ENCODE data around the gene CAMK2N1. TPM values are rescaled to one million over a fixed set of nuclear protein-coding genes. Genes with fewer than 3 reads are reported as not detected.
"Not testable (repeated sequence)": the region's sequence is repeated elsewhere in the genome, so short reads cannot be mapped to it uniquely, and the experiment has no call there.

The CAMK2N1 gene
- total RNA-seq, 2 donors from 2014 or later: 5.3 to 5.4 TPM

DNA sequence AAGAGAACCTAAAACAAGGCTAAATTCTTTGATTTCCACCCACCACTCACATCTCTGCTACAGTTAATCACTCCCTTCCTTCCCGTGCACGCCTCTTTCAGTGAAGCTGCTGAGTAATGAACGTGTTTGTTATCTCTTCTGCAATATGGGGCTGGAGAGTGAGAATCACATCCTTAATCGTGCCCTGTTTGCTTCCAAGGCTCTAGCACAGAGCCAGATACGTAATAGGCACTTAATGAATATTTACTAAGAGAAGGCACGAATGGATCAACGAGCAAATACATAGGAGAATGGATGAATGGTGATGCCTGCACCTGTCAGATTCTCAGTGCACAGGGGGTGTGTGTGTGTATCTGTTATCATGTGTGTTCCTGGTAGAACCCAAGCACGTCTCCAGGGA, 44.3 kb upstream of the CAMK2N1 start:
- 7 to 13% methylated on average over 8 of the region's 8 CpGs for WGBS, 2 donors
- ATAC-seq (no peak), DNase-seq (no peak)
- intact Hi-C loops (cut with DNase I): no loop called here
- Histone ChIP-seq H3K4me3 (no peak overlapping the region), H3K27ac (no peak overlapping the region), H3K36me3 (replicated peaks in 1 of 2; ENCODE audit: insufficient read depth in 1 of 2, low read depth in 2 of 2) (no peaks in the 10 kb centered on the region), H3K4me1 (no peaks in the 10 kb centered on the region), H3K27me3 (no peaks in the 10 kb centered on the region), H3K9me3 (no peaks in the 10 kb centered on the region)
- no peak for TF ChIP-seq POLR2A (IDR thresholded peaks at IDR 0.05)
- no peak for TF ChIP-seq CTCF (IDR thresholded peaks at IDR 0.05)

GRCh38 chr1:20528221-20528620, 42.2 kb upstream of the CAMK2N1 start:
- ATAC-seq (no peak), DNase-seq (no peak)
- intact Hi-C loops (cut with DNase I): loop anchor here (5.0 to 10.0 kb wide), 2 partner anchors 109 to 667 kb away; no protein-coding TSS in a partner anchor
- Histone ChIP-seq H3K9me3 (no peaks in the 10 kb centered on the region), H3K27me3 (no peaks in the 10 kb centered on the region), H3K36me3 (replicated peaks in 1 of 2; ENCODE audit: insufficient read depth in 1 of 2, low read depth in 2 of 2) (no peaks in the 10 kb centered on the region), H3K27ac (no peak overlapping the region), H3K4me1 (no peaks in the 10 kb centered on the region), H3K4me3 (no peak overlapping the region)
- 30 to 36% methylated on average over 7 of the region's 7 CpGs for WGBS, 2 donors
- TF ChIP-seq CTCF (IDR thresholded peaks at IDR 0.05) (no peak), POLR2A (IDR thresholded peaks at IDR 0.05) (no peak)

- no peaks in the 10 kb centered on the region for H3K9me3 ChIP-seq
- H3K27ac ChIP-seq: no peak overlapping the region
- intact Hi-C loops (cut with DNase I): loop anchor here (5.0 to 10.0 kb wide), 2 partner anchors 111 to 669 kb away; no protein-coding TSS in a partner anchor
- 50 to 65% methylated on average over 6 of the region's 6 CpGs for WGBS, 2 donors
- no peak for DNase-seq
- ATAC-seq: no peak
- no peak overlapping the region for H3K4me3 ChIP-seq
- no peak for TF ChIP-seq POLR2A (IDR thresholded peaks at IDR 0.05)
- no peak for TF ChIP-seq CTCF (IDR thresholded peaks at IDR 0.05)
- no peaks in the 10 kb centered on the region for H3K36me3 ChIP-seq (replicated peaks in 1 of 2; ENCODE audit: insufficient read depth in 1 of 2, low read depth in 2 of 2)
- H3K4me1 ChIP-seq: peaks cover 6% of the 10 kb centered on the region
- H3K27me3 ChIP-seq: no peaks in the 10 kb centered on the region
Measured at GRCh38 chr1:20526267-20526666, 40.3 kb upstream of the CAMK2N1 start.

- H3K9me3 ChIP-seq: no peaks in the 10 kb centered on the region
- intact Hi-C loops (cut with DNase I): loop anchor here (10.0 kb wide), 1 partner anchor 673 kb away; no protein-coding TSS in a partner anchor
- peaks cover 6% of the 10 kb centered on the region for H3K4me1 ChIP-seq
- no peaks in the 10 kb centered on the region for H3K36me3 ChIP-seq (replicated peaks in 1 of 2; ENCODE audit: insufficient read depth in 1 of 2, low read depth in 2 of 2)
- TF ChIP-seq CTCF (IDR thresholded peaks at IDR 0.05): peak; percentile 81 to 95 (median 93)
- TF ChIP-seq POLR2A (IDR thresholded peaks at IDR 0.05): no peak
- WGBS, 2 donors: 10 to 14% methylated on average over 15 to 17 of the region's 17 CpGs
- H3K27me3 ChIP-seq: no peaks in the 10 kb centered on the region
- no peak overlapping the region for H3K4me3 ChIP-seq
- ATAC-seq (peak; percentile 88), DNase-seq (peak; percentile 83 to 88 (median 85))
- no peak overlapping the region for H3K27ac ChIP-seq
Measured at GRCh38 chr1:20521960-20522861, 36.2 kb upstream of the CAMK2N1 start.

DNA sequence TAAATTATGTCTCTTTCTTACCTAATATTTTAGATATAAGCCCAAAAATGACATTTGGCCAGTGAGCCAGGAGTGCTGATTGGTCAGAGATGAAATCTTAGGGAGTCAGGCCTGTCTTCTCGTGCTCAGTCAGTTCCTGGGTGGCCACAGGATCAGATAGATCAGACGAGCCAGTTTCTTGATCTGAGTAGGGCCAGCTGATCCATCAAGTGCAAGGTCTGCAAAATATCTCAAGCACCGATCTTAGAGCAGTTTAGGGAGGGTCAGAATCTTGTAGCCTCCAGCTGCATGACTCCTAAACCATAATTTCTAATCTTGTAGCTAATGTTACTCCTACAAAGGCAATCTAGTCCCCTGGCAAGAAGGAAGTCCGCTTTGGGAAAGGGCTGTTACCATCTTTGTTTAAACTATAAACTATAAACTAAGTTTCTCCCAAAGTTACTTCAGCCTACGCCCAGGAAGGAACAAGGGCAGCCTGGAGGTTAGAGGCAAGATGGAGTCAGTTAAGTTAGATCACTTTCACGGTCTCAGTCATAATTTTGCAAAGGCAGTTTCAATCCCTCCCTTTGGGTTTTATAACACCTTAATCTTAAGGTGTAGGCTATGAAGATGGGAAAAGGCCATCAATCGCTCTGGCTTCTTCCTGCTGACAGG, 33.7 kb upstream of the CAMK2N1 start:
- not testable (repeated sequence) for H3K27me3 ChIP-seq; H3K4me3 ChIP-seq; H3K9me3 ChIP-seq; H3K4me1 ChIP-seq; H3K36me3 ChIP-seq (replicated peaks in 1 of 2; ENCODE audit: insufficient read depth in 1 of 2, low read depth in 2 of 2); H3K27ac ChIP-seq; ATAC-seq; DNase-seq
- intact Hi-C loops (cut with DNase I): loop anchor here (10.0 kb wide), 1 partner anchor 675 kb away; no protein-coding TSS in a partner anchor
- 29 to 42% methylated on average over 6 to 7 of the region's 7 CpGs for WGBS, 2 donors
